CD14-positive monocyte (primary cell): ENCODE results near the gene EMD. TPM values are rescaled to one million over a fixed set of nuclear protein-coding genes. Genes with fewer than 3 reads are reported as not detected.

ENCODE experiments used
- DNase-seq, 3 donors: peaks; one replicate each; pipeline ENCODE4 v3.0.0-alpha.2; 2011 to 2022
- H2AFZ ChIP-seq: 2 replicates; pipeline ENCODE4 v1.6.0; 2012; ENCODE audit warnings: mild to moderate bottlenecking, low read depth, low read length, inconsistent platforms; ENCODE audit not compliant: insufficient read depth, poor library complexity, severe bottlenecking
- H3K27ac ChIP-seq, 2 donors: 1 replicate in 1 of 2; 2 replicates in 1 of 2; pipeline ENCODE4 v1.5.1; 2012 to 2013; ENCODE audit warnings: low read length in 2 of 2, control low read depth in 1 of 2, inconsistent platforms in 1 of 2, low read depth in 1 of 2, mild to moderate bottlenecking in 1 of 2
- H3K27me3 ChIP-seq, 2 donors: one replicate each; pipeline versions ENCODE4 v1.6.0 to v1.6.1; 2011 to 2013; ENCODE audit warnings: low read length in 2 of 2; ENCODE audit not compliant: control insufficient read depth in 2 of 2, insufficient read depth in 2 of 2
- H3K36me3 ChIP-seq, 2 donors: replicated peaks in 1 of 2; 1 replicate in 1 of 2; 2 replicates in 1 of 2; pipeline versions ENCODE4 v1.5.1 to v1.6.1; 2012 to 2013; ENCODE audit warnings: low read length in 2 of 2, control low read depth in 1 of 2, inconsistent platforms in 1 of 2, mild to moderate bottlenecking in 1 of 2; ENCODE audit not compliant: insufficient read depth in 2 of 2, control insufficient read depth in 1 of 2
- H3K4me1 ChIP-seq, 2 donors: 1 replicate in 1 of 2; 2 replicates in 1 of 2; pipeline versions ENCODE4 v1.5.1 to v1.6.1; 2012 to 2013; ENCODE audit warnings: low read length in 2 of 2, control low read depth in 1 of 2, inconsistent platforms in 1 of 2, mild to moderate bottlenecking in 1 of 2, moderate library complexity in 1 of 2; ENCODE audit not compliant: insufficient read depth in 2 of 2, control insufficient read depth in 1 of 2
- H3K4me2 ChIP-seq: replicated peaks from 2 replicates; pipeline ENCODE3; 2012; ENCODE audit warnings: low read length, moderate library complexity, mild to moderate bottlenecking; ENCODE audit not compliant: poor library complexity, severe bottlenecking; ENCODE audit errors: extremely low read depth
- H3K4me3 ChIP-seq, 3 experiments: fragments of 200-600 bp in 1 of 3; sonication (generic) in 1 of 3; replicated peaks in 1 of 3; 1 replicate in 2 of 3; 2 replicates in 1 of 3; pipeline ENCODE4 v1.5.1; 2011 to 2013; ENCODE audit warnings: low read length in 3 of 3, mild to moderate bottlenecking in 3 of 3, control low read depth in 2 of 3, low read depth in 2 of 3, inconsistent platforms in 1 of 3, moderate library complexity in 1 of 3
- H3K79me2 ChIP-seq: 2 replicates; pipeline ENCODE4 v1.6.0; 2012; ENCODE audit warnings: mild to moderate bottlenecking, control low read depth, inconsistent platforms, low read length, moderate library complexity; ENCODE audit not compliant: insufficient read depth
- H3K9ac ChIP-seq: 2 replicates; pipeline ENCODE4 v1.6.0; 2017; ENCODE audit warnings: low read length, mild to moderate bottlenecking; ENCODE audit not compliant: insufficient read depth, poor library complexity, severe bottlenecking
- H3K9me3 ChIP-seq, 2 donors: replicated peaks in 1 of 2; 1 replicate in 1 of 2; 2 replicates in 1 of 2; pipeline versions ENCODE4 v1.5.1 to v1.6.1; 2012 to 2013; ENCODE audit warnings: low read length in 2 of 2, control low read depth in 1 of 2; ENCODE audit not compliant: control insufficient read depth in 1 of 2, insufficient read depth in 1 of 2
- H4K20me1 ChIP-seq: 2 replicates; pipeline ENCODE4 v1.6.0; 2012; ENCODE audit warnings: mild to moderate bottlenecking, low read length, control low read depth, moderate library complexity; ENCODE audit not compliant: insufficient read depth
- H3K27ac Mint-ChIP-seq, 7 donors: one replicate each; pipeline ENCODE4 v1.8.0; 2020; ENCODE audit warnings: mild to moderate bottlenecking in 7 of 7, mixed read lengths in 7 of 7, moderate library complexity in 6 of 7, inconsistent platforms in 2 of 7
- H3K27me3 Mint-ChIP-seq, 3 donors: one replicate each; pipeline ENCODE4 v1.8.0; 2021 to 2022; ENCODE audit warnings: low read depth in 3 of 3, mild to moderate bottlenecking in 3 of 3, mixed read lengths in 3 of 3, moderate library complexity in 3 of 3, inconsistent platforms in 1 of 3
- H3K36me3 Mint-ChIP-seq, 2 donors: one replicate each; pipeline ENCODE4 v1.8.0; 2020; ENCODE audit warnings: mixed read lengths in 2 of 2, inconsistent platforms in 1 of 2, mild to moderate bottlenecking in 1 of 2
- H3K4me1 Mint-ChIP-seq: one replicate; pipeline ENCODE4 v1.8.0; 2020; ENCODE audit warnings: mild to moderate bottlenecking, mixed read lengths
- H3K4me3 Mint-ChIP-seq, 2 donors: one replicate each; pipeline ENCODE4 v1.8.0; 2020; ENCODE audit warnings: mild to moderate bottlenecking in 2 of 2, mixed read lengths in 2 of 2, moderate library complexity in 1 of 2
- H3K9me3 Mint-ChIP-seq, 7 donors: one replicate each; pipeline ENCODE4 v1.8.0; 2020 to 2022; ENCODE audit warnings: mixed read lengths in 7 of 7, mild to moderate bottlenecking in 6 of 7, moderate library complexity in 6 of 7, inconsistent platforms in 2 of 7
- CTCF ChIP-seq: fragments of 200-600 bp; IDR thresholded peaks from one replicate; pipeline ENCODE4 v1.8.0; 2022; ENCODE audit warnings: antibody characterized with exemption, mild to moderate bottlenecking
- WGBS: methylation state at CpG from one replicate; pipeline ENCODE4 v1.1.5; 2013; ENCODE audit warnings: missing lambda C conversion rate; ENCODE audit not compliant: insufficient coverage; 5-methylcytosine and 5-hydroxymethylcytosine counted together
- intact Hi-C, 2 donors: fragments of 100-400 bp; cut with micrococcal nuclease; formaldehyde crosslinking; loops; one replicate each; pipeline versions ENCODE4 v1.15.0 to v1.15.1; 2023
- polyA plus RNA-seq, 3 donors: library from polyadenylated mRNA; depleted of rRNA in 1 of 3; unstranded in 2 of 3; stranded (reverse) in 1 of 3; fragments of 300-500 nt in 2 of 3; fragments of >200 nt in 1 of 3; fragmentation: Illumina TruSeq in 2 of 3; gene quantifications; 1 replicate in 2 of 3; 2 replicates in 1 of 3; pipeline ENCODE4 v1.2.3, GENCODE V29; 2012 to 2021

Gene EMD
- polyA plus RNA-seq, 3 donors, result 14.0 to 126 (median 17.6) TPM

GRCh38 chrX:154382483-154383069 lies 3.5 kb downstream of the EMD start:
- no peaks in the 10 kb centered on the region for H3K36me3 ChIP-seq
- no peaks in the 10 kb centered on the region for H3K27me3 ChIP-seq
- intact Hi-C loops, result no loop called here
- H3K4me1 Mint-ChIP-seq, result peaks cover 26% of the 10 kb centered on the region
- H3K27ac Mint-ChIP-seq, result no peak overlapping the region
- H3K4me2 ChIP-seq, result no peak overlapping the region
- 100% methylated on average over 1 of the region's 11 CpGs for WGBS
- no peak overlapping the region for H3K4me3 Mint-ChIP-seq
- no peak overlapping the region for H3K27ac ChIP-seq
- TF ChIP-seq CTCF, result no peak
- H3K36me3 Mint-ChIP-seq, result peaks cover 5 to 10% of the 10 kb centered on the region in 2 donors
- peaks cover 28 to 29% of the 10 kb centered on the region in 2 donors for H3K4me1 ChIP-seq
- no peaks in the 10 kb centered on the region for H3K9me3 ChIP-seq
- H4K20me1 ChIP-seq, result no peaks in the 10 kb centered on the region
- H3K9ac ChIP-seq, result no peak overlapping the region
- peaks cover 0 to 1% (median 0%) of the 10 kb centered on the region in 3 donors for H3K27me3 Mint-ChIP-seq
- peaks cover 0 to 20% (median 4%) of the 10 kb centered on the region in 7 donors for H3K9me3 Mint-ChIP-seq
- DNase-seq, result no peak
- H3K4me3 ChIP-seq, result no peak overlapping the region
- H3K79me2 ChIP-seq, result peaks cover 16% of the 10 kb centered on the region
- H2AFZ ChIP-seq, result no peak overlapping the region

GRCh38 chrX:154383359-154384283 lies 4.5 kb downstream of the EMD start:
- Histone ChIP-seq H3K79me2 (peaks cover 16% of the 10 kb centered on the region), H3K27me3 (no peaks in the 10 kb centered on the region), H2AFZ (no peak overlapping the region), H4K20me1 (no peaks in the 10 kb centered on the region), H3K36me3 (no peaks in the 10 kb centered on the region), H3K9ac (no peak overlapping the region), H3K4me2 (no peak overlapping the region), H3K27ac (no peak overlapping the region), H3K4me3 (no peak overlapping the region), H3K9me3 (no peaks in the 10 kb centered on the region), H3K4me1 (peaks cover 20 to 21% of the 10 kb centered on the region in 2 donors)
- peak overlapping the region in 4 of 7 donors; percentile 5 to 79 (median 49) for H3K27ac Mint-ChIP-seq
- TF ChIP-seq CTCF, result no peak
- intact Hi-C loops, result no loop called here
- peaks cover 5 to 10% of the 10 kb centered on the region in 2 donors for H3K36me3 Mint-ChIP-seq
- WGBS, result 70% methylated on average over 3 of the region's 14 CpGs
- H3K27me3 Mint-ChIP-seq, result peaks cover 0 to 1% (median 0%) of the 10 kb centered on the region in 3 donors
- no peak for DNase-seq
- H3K9me3 Mint-ChIP-seq, result peaks cover 0 to 15% (median 3%) of the 10 kb centered on the region in 7 donors
- peaks cover 24% of the 10 kb centered on the region for H3K4me1 Mint-ChIP-seq
- H3K4me3 Mint-ChIP-seq, result no peak overlapping the region
